Mammary epithelial cell (primary cell): ENCODE results near the gene MYOM3.

Experiments
- EZH2 ChIP-seq: IDR thresholded peaks from 2 replicates; pipeline ENCODE4 v1.6.1; 2012; ENCODE audit warnings: low read length, inconsistent platforms, borderline replicate concordance
- TF ChIP-seq, protein P1 (sequence below), 2 donors: IDR thresholded peaks in 1 of 2; conservative IDR thresholded peaks in 1 of 2; 2 replicates each; pipeline ENCODE4 v1.5.1; 2011 to 2012; ENCODE audit warnings: inconsistent platforms in 2 of 2, low read length in 2 of 2, mild to moderate bottlenecking in 2 of 2, control low read depth in 1 of 2, low read depth in 1 of 2; ENCODE audit not compliant: insufficient read depth in 1 of 2; ENCODE audit errors: extremely low read depth in 1 of 2

DNA sequence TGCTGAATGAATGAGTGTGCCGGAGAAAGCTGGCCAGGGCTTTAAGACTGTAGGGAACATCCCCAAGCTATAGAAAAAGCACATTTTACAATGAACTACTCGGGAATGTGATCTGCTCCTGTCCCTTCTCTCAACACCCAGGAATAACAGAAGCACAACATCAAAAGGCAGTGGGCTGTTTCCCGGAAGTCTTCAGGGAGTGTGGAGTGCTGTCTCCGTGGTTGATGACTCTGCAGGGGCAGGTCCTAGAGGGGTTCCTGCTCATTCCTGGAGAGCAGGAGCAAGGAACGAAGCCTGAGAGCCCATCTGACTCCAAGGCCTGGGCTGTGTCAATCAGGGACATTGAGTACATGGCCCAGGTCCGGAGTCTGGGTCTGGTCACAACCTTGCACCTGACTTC lies 35.9 kb upstream of the MYOM3 start:
- TF ChIP-seq, protein P1, sequence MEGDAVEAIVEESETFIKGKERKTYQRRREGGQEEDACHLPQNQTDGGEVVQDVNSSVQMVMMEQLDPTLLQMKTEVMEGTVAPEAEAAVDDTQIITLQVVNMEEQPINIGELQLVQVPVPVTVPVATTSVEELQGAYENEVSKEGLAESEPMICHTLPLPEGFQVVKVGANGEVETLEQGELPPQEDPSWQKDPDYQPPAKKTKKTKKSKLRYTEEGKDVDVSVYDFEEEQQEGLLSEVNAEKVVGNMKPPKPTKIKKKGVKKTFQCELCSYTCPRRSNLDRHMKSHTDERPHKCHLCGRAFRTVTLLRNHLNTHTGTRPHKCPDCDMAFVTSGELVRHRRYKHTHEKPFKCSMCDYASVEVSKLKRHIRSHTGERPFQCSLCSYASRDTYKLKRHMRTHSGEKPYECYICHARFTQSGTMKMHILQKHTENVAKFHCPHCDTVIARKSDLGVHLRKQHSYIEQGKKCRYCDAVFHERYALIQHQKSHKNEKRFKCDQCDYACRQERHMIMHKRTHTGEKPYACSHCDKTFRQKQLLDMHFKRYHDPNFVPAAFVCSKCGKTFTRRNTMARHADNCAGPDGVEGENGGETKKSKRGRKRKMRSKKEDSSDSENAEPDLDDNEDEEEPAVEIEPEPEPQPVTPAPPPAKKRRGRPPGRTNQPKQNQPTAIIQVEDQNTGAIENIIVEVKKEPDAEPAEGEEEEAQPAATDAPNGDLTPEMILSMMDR (conservative IDR thresholded peaks at IDR 0.05 in 1 of 2, IDR thresholded peaks at IDR 0.05 in 1 of 2; ENCODE audit: extremely low read depth in 1 of 2, insufficient read depth in 1 of 2, low read depth in 1 of 2, low read length in 2 of 2): no peak
- TF ChIP-seq EZH2: no peak
